HG03378 (cell line): ENCODE measurements around the gene TSPAN10.

ENCODE experiments used
- ATAC-seq: cut with Tn5 transposase; IDR thresholded peaks from one replicate; pipeline ENCODE4 v1.9.1; 2021; ENCODE audit warnings: mild to moderate bottlenecking, moderate library complexity; ENCODE audit not compliant: unreplicated experiment

The TSPAN10 gene

GRCh38 chr17:81631482-81631881 is 5.5 kb upstream of the TSPAN10 start:
- ATAC-seq, result no peak

GRCh38 chr17:81635431-81635830 is 1.6 kb upstream of the TSPAN10 start:
- ATAC-seq, result no peak

- ATAC-seq, result no peak
These were observed 957 bp upstream of the TSPAN10 start for GRCh38 chr17:81635973-81636504.

- ATAC-seq, result no peak
These were observed 1.7 kb downstream of the TSPAN10 start for GRCh38 chr17:81638683-81639082.

GRCh38 chr17:81640011-81640410 is 3.0 kb downstream of the TSPAN10 start:
- ATAC-seq, result no peak

- ATAC-seq, result no peak
These were observed 5.0 kb downstream of the TSPAN10 start for GRCh38 chr17:81641825-81642489.

GRCh38 chr17:81644496-81644895 is 7.5 kb downstream of the TSPAN10 start:
- no peak for ATAC-seq

GRCh38 chr17:81644976-81645952 is 8.3 kb downstream of the TSPAN10 start:
- no peak for ATAC-seq

GRCh38 chr17:81646869-81647600 is 10.0 kb downstream of the TSPAN10 start:
- no peak for ATAC-seq

GRCh38 chr17:81647640-81648012 is 10.6 kb downstream of the TSPAN10 start:
- ATAC-seq, result no peak

- no peak for ATAC-seq
These were observed 11.2 kb downstream of the TSPAN10 start for GRCh38 chr17:81648013-81648706.

GRCh38 chr17:81648707-81649085 is 11.7 kb downstream of the TSPAN10 start:
- no peak for ATAC-seq

GRCh38 chr17:81650951-81651350 is 14.0 kb downstream of the TSPAN10 start:
- no peak for ATAC-seq

GRCh38 chr17:81651692-81652091 is 14.7 kb downstream of the TSPAN10 start:
- no peak for ATAC-seq

GRCh38 chr17:81652906-81653771 is 16.1 kb downstream of the TSPAN10 start:
- no peak for ATAC-seq

GRCh38 chr17:81655378-81656117 is 18.6 kb downstream of the TSPAN10 start:
- no peak for ATAC-seq

GRCh38 chr17:81656118-81656743 is 19.2 kb downstream of the TSPAN10 start, which contains the start of gene PDE6G:
Gene PDE6G, minus strand, starts transcription at chr17:81656542. Its CDS starts 3,237 bp downstream, at chr17:81653305.
- ATAC-seq, result no peak

- no peak for ATAC-seq
These were observed 19.8 kb downstream of the TSPAN10 start for GRCh38 chr17:81656835-81657234.
